Stimulated activated CD8-positive, alpha-beta memory T cell treated with anti-CD3 and anti-CD28 coated beads, Interleukin-12 subunit alpha, Interleukin-12 subunit beta, amount 100 ng/mL, for 4 hours (primary cell): ENCODE data around the gene ZDHHC8.
"Not testable (repeated sequence)": the region's sequence is repeated elsewhere in the genome, so short reads cannot be mapped to it uniquely, and the experiment has no call there.

Source experiments
- DNase-seq: peaks from one replicate; pipeline ENCODE4 v3.0.0-alpha.2; 2020; ENCODE audit warnings: low read depth

Gene ZDHHC8

DNA sequence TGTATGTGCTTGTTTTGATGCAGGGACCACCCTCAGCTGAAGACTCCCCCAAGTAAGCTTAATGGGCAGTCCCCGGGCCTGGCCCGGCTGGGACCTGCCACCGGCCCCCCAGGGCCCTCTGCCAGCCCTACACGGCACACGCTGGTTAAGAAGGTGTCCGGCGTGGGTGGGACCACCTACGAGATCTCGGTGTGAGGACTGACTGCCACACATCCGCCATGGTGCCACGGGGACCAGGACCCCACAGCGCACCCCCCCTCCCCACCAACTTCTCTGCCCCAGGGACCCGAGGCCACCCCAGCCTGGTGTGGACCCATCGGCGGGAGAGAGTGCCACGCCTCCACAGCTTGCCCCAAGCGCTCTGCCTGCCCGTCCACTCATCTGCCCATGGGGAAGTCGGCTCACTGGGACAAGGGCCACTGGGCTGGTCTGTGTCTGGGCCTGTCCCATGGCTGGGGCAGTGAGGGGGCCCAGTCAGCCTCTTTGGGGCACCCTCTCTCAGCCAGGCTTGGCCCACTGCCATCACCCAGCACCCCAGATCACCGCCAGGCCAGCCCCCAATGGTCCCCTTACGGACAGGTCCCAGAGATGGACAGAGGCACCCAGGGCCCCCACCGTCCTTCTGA is 13.7 kb downstream of the ZDHHC8 start:
- DNase-seq = no peak

DNA sequence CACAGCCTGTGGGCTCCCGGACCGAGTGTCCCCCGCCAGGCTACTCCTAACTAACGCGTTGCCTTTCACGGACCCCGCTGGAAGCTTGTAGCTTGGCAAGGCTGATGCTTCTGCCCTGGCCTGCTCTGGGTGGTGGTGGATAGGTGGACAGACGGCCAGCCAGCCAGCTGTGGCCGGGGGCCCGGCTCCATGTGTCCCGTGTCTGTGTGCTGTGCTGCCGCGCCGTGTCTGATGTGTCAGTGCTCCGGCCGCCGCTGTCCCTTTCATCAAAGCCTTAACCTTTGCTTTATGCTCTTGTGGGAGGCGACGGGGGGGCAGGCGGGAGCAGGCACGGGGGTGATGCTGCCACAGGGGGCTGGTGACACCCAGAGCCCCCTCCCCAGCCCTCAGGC is 14.2 kb downstream of the ZDHHC8 start:
- DNase-seq = no peak

DNA sequence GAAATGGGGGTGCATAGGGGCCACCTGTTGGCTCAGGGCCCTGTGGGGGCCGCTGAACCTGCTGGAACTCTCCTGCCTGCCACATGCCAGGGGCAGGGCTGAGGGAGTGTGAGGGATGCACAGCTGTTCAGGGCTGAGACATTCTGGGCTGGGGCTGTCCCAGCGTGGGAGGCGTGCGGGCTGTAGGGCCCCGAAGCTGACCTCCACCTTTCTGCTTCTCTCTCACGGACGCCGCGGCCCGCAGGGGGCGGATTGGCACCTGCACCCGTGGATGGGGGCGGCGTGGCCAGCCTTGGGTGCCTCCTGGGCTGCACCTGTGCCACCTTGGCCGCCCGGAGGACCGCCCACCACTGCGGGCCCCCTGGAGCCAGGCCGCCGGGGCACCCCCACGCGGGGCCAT is 15.2 kb downstream of the ZDHHC8 start:
- DNase-seq = no peak

DNA sequence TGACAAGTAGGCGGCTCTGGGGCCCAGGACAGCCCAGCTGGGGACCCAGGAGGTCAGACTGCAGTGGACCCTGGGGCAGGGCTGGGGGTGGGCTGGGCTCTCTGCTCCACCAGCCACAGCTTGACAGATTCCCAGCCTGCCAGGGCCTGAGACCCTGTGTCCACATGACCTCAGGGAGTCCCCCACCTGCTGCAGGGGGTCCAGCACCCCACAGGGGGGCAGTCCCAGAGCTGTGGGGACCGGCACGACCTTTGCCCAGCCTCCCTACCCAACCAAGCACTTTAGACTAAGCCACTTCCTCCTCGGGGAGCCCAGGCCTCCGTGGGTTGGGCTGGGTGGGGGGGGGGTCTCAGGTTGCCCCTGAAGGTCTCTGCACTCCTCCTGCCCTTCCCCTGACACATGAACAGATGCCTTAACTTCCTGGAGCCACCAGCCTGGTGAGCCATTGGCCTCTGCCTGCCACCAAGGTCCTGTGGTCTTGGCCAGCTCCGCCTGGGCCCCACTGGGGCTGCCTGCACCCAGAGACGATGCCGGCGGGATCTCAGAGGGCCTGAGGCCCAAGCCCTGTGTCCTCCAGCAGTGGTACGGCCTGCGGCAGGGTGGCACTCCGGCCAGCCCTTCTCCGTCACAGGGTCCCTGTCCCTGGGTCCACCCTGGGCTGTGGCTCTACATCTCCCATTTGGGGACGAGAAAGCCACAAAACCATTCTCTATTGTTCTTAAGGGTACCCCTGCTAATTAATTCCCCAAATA is 15.8 kb downstream of the ZDHHC8 start:
- DNase-seq = no peak

DNA sequence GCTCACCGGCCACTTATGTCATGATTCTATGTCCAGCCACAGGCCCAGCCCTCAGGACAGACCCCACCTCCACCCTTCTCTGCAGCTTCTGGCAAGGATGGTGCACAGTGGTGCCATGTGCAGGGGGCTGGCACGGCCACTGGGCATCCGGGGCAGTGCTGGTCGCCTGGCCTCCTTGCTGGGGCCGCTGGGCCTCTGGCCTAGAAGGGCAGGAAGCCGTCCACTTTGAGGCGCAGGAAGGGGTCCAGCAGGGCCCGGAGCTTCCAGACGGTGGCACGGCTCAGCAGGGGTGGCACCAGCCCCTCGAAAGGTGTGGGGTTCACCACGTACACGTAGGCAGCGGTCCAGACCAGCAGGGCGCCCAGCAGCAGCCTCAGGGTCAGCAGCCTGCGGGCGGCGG is 16.8 kb downstream of the ZDHHC8 start:
- DNase-seq = no peak

DNA sequence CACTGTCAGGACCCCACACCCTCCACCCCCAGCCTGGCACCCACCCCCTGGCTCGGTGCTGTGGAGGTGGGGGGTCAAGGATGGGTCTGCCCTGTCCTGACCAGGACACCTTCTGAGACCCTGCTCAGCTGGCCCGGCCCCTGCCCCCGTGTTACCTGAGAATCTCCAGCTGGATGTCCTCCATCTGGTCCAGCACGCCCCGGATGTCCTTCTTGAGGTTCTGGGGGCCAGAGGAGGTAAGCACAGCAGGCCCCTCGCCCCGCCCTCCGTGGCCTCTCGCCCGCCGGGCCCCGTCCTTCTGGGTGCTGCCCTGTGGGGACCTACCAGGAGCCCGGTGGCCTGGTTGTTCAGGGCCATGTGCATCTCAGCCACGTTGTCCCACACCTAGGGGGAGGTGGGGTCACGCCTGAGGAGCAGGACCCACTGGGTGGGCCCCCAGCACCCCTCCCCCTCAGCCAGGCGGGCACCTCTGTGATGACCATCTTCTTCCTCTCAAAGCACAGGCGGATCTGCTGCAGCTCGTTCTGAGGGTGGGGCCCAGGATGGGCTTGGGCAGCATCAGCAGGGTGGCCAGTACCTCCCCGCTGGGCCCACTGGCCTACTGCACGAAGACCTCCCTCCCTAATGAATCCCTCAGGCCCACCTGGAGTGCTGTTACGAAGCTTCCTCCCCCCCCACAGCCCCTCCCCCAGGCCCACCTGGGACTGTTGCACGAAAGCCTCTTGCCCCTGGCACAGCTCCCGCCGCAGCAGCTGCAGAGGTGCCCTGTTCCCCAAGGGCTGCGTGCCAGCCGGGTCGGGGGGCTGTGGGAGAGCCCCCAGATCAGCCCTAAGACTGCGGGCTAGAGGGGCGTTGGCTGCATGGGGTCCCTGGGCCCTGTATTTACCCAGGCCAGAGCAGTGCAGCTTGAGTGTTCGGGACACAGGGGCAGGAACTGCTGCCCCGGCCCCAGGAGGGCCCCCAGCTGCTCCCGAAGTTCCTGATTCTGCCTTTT is 17.9 kb downstream of the ZDHHC8 start:
- no peak for DNase-seq

DNA sequence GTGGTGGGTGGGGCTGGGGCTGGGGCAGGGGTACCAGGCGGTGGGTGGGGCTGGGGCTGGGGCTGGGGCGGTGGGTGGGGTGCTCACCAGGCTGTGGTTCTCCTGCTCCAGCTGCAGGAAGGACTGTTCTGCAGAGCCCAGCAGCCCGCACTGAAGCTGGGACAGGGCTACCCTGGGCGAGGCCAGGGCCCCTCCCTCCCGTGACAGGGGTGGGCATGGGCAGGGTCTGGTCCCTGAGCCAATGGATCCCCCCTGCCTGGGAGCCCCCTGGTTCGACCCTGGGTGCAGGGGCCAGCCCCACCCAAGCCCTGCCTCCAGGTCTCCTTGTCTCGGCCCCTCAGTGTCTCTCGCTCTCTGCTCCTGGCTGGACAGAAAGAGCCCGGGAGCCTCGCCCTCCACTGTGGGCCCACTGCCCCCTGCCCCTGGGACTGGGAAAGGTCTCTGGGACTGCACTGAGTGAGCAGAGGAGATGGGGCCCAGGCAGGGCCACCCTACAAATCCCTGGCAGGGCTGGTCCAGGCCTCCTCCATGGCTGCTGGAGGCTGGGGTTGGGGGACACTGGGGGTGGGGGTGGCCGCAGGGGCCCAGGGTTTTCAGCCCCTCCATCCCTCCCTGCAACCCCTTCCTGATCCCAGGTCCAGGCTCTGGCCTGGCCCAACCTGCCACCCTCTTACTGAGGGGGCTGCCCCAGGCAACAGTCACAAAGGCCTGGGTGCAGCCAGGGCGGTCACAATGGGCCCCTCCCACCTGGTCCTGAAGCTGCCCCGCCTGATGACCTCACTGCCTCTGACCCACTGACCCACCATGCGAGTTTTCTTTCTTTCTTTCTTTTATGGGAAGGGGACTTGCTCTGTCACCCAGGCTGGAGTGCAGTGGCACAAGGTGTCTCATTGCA is 19.0 kb downstream of the ZDHHC8 start, which contains the start of gene CCDC188:
CCDC188 (minus strand) TSS at position 675 of the 895 bp plus-strand sequence; CDS start at position 606, 69 bp downstream.
- no peak for DNase-seq

DNA sequence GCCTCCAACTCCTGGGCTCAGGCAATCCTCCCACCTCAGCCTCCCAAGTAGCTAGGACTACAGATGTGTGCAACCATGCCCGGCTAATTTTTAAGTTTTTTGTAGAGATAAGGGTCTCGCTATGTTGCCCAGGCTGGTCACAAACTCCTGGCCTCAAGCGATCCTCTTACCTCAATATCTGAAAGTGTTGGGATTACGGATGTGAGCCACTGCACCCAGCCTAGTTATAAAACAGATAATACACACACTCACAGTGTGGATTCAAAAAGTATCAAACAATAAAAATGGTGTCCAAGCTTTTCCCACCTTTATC is 19.6 kb downstream of the ZDHHC8 start:
- no peak for DNase-seq

DNA sequence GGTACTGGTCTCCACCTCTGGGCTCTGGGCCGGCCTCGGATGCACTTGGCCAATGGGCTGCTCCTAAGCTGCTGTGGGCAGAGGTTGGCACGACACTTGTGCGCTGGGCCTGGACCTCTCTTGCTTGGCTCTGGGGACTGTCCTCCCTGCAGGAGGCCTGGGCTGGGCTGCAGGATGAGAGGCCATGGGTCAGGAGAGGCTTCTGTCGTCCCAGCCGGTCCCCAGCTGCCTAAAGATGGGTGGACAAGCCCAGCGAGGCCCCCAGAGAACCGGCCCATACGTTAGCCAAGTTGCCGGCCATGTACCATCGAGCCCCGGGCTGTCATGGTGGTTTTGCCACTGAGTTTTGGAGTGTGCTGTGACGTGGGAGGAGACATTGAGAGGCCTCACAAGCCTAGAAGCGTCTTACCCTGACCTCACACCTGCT is 20.9 kb downstream of the ZDHHC8 start:
- no peak for DNase-seq

DNA sequence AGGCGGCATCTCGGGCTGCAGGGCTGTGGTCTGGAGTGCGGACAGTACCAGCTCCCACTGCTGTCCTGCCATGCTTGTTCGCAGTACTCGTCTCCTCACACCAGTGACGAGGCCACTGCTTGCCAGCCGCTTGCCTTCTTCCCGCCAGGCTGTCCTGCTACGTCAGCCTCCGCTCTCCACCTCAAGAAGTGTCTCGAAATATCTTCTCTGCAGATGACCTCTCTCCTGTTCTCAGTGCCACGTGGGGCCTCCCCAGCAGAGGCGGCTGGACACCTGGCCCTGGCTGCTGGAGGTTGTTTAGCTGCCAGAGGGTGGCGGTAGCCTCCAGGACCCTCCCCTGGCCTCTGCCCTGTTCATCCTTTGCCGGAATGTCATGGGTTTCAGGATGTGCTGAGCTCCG is 22.3 kb downstream of the ZDHHC8 start:
- no peak for DNase-seq

DNA sequence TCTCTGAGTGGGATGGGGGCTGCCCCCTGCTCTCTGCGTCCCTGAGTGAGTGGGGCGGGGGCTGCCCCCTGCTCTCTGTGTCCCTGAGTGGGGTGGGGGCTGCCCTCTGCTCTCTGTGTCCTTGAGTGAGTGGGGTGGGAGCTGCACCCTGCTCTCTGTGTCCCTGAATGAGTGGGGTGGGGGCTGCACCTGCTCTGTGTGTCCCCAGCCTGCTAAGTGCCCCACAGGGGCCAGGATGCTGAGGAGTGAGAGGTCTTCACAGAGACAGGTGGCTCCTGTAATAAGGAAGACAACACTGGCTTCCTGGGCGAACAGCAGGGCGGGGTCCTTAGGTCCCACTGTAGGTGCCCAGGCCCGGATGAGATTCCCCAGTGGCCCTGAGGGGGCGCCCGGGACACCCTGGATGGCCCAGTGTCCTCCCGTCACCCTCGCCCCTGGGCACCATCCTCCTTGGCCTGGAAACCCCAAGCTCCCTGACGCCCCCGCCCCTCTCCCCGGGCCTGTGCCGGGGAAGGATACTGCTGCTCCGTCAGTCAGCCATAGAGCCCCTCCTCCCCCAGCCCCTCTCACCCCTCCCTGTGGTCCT is 23.1 kb downstream of the ZDHHC8 start:
- no peak for DNase-seq

DNA sequence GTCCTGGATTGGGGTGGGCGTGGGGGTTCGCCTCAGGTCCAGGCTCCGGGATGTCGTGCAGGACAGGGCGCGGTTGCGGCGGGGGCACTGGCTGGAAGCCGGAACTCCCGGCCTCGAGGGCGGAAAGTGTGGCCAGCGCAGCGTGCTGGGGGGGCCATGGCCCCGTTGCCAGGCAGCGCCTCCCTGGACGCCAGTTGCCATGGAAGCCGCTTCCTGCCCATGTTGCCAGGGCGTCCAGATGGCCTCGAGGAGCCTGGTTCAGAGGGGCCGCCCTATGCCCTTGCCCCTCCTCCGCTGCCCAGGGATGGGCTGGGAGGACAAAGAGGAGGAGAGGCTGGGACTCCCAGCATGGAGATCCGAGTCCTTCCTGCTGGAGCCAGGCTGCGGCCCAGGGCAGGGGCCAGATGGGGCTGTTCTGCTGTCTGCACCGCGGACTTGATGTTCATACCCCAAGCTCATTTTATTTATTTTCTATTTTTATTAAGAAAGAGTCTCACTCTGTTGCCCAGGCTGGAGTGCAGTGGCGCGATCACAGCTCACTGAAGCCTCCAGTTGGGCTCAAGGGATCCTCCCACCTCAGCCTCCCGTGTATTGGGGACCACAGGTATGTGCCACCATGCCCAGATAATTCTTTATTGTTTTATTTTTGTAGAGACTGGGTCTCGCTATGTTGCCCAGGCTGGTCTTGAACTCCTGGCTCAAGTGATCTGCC is 23.9 kb downstream of the ZDHHC8 start:
- no peak for DNase-seq

DNA sequence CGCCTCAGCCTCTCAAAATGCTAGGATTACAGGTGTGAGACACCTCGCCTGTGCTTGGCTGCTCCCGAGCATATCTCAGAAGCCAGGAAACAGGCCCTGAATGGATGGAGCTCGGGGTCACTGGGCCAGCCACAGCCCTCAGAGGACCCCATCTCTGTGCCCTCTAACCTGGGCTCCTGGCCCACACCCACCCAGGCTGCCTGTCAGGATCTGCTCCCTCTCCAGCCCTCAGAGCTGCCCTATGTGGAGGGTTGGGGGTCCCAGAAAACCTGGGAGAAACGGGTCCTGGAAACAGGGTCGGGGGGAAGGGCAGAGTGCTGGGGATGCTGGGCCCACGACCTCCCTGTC is 24.4 kb downstream of the ZDHHC8 start:
- DNase-seq = no peak

DNA sequence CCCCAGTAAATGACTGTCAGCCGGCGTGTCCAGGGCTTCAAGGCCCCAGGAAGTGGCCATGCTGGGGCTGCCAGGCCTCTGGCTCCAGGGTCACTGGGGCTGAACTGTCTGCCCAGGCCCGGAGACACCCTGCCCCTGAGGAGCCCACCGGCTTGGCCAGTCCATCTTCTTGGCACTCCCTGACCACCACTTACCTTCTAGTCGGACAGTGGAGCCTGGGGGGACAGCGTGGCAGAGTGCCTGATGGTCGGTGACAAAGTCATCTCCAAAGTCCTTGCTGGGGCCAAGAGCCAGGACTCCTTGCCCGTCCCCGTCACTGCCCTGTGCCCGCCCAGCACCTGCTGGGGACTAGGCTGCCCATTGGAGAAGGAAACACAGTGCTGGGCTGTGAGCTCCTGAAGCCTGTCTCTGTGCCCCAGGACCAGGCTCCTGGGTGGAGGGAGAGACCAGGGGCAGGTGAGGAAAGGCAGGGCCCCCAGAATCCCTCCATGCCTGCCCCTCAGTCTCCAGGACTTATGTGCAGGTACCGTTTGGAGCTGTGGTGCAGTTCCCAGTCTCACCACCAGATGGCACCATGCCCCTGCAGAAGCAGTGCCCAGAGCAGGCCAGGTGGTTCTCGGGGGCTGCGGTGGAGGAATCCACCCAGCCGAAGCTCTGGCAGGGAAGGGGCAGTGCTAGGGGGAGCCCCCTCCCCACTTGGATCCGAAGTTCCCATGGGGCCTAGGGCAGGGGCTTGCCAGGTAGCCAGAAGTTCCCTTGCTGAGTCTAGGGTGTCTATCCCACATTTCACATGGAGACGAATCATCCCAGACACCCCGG is 25.2 kb downstream of the ZDHHC8 start:
- DNase-seq = peak; percentile 74

DNA sequence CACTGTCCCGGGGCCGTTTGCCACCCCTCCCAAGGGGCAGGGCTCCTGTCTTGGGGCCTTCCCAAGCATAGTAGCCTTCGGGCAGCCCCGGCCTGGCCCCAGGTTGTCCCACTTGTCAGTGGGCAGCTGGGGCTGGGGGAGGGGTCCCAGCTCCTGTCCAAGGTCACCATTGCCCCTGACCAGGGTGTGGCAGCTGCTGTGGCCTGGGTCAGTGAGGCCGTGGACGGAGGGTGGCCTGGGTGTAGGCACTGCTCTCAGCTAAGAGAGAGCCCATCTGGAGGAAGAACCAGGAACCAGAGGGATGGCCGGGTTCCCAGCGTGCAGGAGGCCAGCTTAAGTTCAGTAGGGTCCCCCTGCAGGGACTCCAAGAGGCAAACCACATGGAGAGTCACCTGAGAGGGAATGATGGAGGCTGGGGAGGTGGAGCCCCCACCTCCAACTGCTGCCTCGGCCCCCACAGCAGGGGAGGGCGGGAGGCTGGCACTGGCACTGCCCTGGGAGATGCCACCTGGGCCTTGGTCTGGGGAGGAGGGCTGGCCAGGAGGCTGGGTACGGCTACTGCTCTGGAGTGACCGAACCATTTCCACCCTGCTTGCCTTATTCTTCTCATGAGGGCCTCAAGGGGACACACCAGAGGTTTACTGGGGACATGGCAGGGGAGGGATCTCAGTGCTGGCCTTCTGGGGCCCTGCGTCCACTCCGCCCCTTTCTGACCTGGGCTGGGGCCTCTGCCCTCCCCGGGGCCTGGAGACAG is 26.0 kb downstream of the ZDHHC8 start:
- no peak for DNase-seq

DNA sequence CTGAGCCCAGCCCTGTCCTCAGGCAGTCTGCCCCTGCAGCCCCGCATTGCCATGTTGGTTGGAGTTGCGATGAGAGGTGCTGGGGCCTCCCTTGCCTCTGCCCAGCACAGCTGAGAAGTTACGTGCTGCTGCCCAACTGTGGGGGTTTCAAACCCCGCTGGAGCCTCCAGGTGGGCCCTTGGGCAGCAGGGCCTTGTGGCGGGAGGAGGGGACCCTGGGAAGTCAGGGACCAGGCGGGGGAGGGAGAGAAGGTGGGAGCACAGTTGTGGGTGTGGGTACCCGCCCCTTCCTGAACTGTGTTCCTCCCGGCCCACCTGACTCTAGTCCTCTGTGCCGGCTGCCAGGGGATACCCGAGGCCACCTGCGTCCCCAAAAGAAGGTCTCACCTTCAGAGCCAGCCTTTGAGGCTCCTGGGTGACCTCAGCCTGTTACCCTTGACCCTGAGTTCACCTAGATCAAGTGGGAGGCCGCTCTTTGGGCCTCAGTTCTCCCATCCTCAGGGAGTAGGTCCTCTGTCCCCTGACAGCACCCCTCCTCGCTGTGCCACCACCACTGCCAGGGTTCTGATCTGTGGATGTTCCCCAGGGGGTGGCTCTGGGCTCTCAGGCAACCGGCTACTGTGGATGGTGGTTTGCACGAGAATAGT is 26.9 kb downstream of the ZDHHC8 start:
- no peak for DNase-seq

DNA sequence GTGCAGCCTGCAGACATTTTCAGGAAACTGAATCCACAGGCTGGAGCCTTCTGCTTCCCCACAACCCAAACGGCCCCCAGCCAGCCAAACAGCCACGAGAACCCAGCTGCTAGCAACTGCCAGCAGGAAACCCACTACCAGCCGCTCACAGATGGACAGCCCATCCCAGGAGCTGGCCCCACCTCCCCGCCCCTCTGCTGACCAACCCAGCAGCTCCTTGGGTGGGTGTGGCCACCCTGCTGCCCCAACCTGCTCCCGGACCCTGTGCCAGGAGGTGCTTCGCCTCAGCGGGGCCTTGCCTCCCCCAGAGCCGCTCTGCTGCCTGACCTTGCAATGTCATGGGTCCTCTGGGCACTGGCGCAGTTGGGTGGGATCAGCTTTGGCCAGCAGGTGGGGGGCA is 27.5 kb downstream of the ZDHHC8 start:
- DNase-seq = no peak

DNA sequence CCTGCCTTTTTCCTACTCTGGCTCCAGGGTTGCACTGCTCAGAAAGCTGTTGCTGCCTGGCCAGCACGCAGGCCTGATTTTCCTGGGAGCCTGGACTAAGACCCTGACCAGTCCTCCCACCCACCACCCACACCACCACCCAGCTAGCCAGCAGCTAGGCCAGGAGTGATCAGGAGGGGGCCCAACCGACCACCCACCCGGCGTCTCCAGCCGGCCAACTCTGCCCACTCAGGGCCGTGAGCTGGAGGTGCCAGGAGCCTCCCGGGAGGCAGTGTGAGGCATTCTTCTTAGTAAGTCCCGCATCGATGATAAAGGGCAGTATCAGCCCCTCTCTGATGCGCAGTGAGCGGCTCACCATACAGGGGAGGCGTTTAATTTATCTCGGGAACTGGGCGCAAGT is 27.9 kb downstream of the ZDHHC8 start:
- DNase-seq = not testable (repeated sequence)

DNA sequence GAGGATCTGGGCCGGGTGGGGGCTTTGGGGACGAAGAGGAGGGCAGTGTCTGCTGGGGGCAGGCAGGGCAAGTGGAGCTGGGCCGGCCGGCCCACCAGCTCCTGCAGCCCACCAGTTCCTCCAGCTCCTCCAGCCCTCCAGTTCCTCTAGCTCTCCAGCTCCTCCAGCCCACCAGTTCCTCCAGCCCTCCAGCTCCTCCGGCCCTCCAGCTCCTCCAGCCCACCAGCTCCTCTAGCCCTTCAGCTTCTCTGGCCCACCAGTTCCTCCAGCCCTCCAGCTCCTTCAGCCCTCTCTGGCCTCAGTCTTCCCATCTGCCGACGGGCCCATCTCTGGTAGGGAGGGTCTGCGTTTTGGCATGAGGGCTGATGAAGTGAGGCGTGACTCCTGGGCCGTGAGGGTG is 28.4 kb downstream of the ZDHHC8 start:
- no peak for DNase-seq
